ENCODE results near the gene ATOX1.
"Not testable (repeated sequence)": the region's sequence is repeated elsewhere in the genome, so short reads cannot be mapped to it uniquely, and the experiment has no call there.

ATOX1 gene

DNA sequence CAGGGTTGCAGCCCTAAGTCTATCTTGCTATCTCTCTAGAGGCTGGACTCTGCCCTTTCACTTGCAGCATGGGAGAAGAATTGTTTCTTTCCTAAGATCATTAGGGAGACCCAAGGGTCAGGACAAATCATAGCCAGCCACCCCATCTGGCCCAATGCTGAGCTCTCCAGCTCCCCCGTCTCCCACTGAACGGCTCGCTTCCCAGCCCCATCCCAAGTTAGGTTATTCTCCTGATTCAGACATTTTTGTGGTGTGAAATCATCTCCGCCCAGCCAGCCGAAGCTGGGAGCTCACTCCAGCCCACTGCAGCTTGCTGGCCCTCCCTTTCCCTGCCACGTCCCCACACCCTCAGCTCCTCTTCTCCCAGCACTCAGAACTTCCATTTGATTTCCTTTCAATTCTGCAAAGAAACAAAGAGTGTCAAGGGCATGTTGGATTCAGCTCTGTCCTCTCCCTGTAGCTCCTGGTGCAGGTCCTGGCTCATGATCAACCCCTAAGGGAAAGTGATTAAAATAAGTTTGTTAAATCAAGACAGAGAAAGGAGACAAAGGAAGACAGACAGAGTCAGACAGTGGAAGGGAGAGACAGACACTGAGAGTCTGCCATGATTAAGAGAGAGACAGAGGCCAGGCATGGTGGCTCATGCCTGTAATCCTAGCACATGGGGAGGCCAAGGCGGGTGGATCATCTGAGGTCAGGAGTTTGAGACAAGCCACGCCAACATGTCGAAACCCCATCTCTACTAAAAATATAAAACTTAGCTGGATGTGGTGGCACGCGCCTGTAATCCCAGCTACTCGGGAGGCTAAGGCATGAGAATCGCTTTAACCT, 59.1 kb downstream of the ATOX1 start:
- peak in 1 of 56 donors; percentile 8 for DNase-seq

DNA sequence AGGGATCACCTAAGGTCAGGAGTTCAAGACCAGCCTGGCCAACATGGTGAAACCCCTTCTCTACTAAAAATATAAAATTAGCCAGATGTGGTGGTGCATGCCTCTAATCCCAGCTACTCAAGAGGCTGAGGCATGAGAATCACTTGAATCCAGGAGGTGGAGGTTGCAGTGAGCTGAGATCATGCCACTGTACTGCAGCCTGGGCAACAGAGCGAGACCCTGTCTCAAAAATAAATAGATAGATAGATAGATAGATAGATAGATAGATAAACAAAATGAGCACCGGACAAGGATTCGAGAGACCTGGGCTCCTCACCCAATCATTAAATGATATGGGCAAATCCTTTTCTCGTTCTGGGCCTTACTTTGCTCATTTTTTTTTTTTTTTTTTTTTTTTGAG, 60.4 kb downstream of the ATOX1 start:
- not testable (repeated sequence) for DNase-seq

DNA sequence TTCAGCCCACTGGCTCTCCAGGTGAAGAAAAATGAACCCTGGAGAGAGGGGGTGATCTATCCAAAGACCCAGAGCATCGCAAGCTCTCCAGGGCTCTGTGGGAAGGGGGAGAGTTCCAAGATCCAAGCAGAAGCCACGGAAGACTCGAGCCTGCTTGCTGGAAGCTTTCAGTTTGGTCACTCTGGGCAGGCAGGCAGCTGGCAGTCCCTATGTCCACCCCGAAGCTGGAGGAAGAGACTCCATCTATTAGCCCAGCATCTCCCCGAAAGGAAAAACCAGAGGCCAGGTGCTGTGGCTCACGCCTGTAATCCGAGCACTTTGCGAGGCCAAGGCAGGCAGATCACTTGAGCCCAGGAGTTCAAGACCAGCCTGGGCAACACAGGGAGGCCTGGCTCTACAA, 61.0 kb downstream of the ATOX1 start:
- no peak for DNase-seq

DNA sequence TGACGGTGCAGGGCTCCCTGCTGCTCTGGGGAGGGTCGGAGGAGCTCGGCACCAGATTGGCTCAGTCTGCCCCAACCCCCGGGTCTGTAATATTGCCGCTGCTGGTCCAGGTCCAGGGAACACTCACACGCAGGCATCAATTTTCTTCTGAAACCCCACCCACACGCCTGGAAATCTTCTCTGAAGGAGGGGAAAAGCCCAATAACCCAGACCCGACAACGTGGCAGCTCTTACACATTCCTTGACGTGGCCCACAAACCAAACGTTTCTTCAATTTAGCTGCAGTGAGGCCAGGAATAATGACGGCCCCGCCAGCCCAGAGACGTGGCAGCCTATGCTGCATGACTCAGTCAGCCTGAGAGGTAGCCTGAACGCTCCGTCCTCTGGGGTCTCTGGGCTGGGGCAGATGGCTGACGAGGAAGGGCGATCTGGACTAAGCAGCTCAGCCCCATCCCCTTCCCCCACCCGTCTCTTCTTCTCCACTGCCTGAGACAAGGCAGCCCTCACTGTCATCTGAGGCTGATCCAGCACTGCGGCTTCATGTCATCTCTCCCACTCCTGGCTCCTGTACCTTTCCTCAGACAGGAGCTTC, 61.9 kb downstream of the ATOX1 start:
- DNase-seq: peak in 1 of 56 donors; percentile 10

DNA sequence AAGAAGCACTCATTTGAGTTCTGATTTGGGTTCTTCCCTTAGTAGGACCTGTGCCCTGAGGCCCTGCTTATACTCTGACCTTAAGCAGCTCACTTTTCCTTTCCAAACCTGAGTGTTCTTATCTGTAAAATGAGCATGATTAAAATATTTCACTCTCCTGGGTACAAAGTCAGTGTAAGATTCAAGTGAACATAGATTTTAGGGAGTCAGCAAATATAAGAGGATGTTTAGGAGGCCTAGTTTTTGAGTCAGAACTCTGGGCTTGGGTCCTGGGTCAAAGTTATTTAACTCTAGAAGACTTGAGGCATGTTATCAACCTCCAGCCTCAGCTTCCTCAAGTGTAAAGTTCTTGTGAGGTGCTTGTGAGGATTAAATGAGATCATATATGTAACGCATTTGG, 63.0 kb downstream of the ATOX1 start:
- no peak for DNase-seq

DNA sequence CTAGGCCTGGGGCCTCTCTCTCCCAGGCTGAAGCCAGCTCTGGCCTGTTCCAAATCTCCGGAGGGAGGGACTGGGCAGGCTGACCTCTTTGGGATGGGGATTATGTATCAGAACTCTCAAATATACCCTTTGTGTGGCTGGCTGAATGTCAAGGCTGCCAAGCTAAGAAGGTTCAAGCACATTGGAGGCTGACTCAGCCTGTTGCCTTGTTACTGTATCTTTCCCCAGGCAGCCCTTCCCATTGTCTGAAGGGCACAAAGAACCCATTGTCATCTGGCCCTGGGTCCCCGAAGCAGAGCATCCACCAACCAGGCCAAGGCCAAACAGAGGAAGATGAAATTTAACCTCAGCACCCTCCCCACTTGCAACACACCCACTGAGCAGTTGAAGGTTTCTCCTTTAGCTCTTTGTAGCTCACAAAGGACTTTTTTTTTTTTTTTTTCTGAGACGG, 64.4 kb downstream of the ATOX1 start:
- DNase-seq: peak in 52 of 56 donors; percentile 14 to 92 (median 67)
